IgD-negative memory B cell (primary cell): Measurements from ENCODE around the gene TEX2. TPM values are rescaled to one million over a fixed set of nuclear protein-coding genes. Genes with fewer than 3 reads are reported as not detected.
"Not testable (repeated sequence)": the region's sequence is repeated elsewhere in the genome, so short reads cannot be mapped to it uniquely, and the experiment has no call there.

Source experiments
- H3K27ac Mint-ChIP-seq, 3 donors: one replicate each; pipeline ENCODE4 v1.8.0; 2020 to 2022; ENCODE audit warnings: mild to moderate bottlenecking in 3 of 3, mixed read lengths in 3 of 3, moderate library complexity in 1 of 3
- H3K27me3 Mint-ChIP-seq: one replicate; pipeline ENCODE4 v1.8.0; 2021; ENCODE audit warnings: mixed read lengths
- H3K36me3 Mint-ChIP-seq: one replicate; pipeline ENCODE4 v1.8.0; 2020; ENCODE audit warnings: mild to moderate bottlenecking, mixed read lengths
- H3K4me1 Mint-ChIP-seq, 3 donors: one replicate each; pipeline ENCODE4 v1.8.0; 2020 to 2022; ENCODE audit warnings: mixed read lengths in 3 of 3, mild to moderate bottlenecking in 1 of 3
- H3K4me3 Mint-ChIP-seq, 4 donors: one replicate each; pipeline ENCODE4 v1.8.0; 2020 to 2022; ENCODE audit warnings: mild to moderate bottlenecking in 4 of 4, mixed read lengths in 4 of 4, moderate library complexity in 3 of 4
- H3K9me3 Mint-ChIP-seq, 3 donors: one replicate each; pipeline ENCODE4 v1.8.0; 2020 to 2021; ENCODE audit warnings: mixed read lengths in 3 of 3, mild to moderate bottlenecking in 1 of 3
- polyA plus RNA-seq: library from polyadenylated mRNA; unstranded; fragments of 300-500 nt; fragmentation: Illumina TruSeq; gene quantifications from one replicate; pipeline ENCODE4 v1.2.3, GENCODE V29; 2021

TEX2 gene
- polyA plus RNA-seq, 1 donor from 2014 or later = 2.8 TPM

GRCh38 chr17:64133546-64134215, 129.4 kb downstream of the TEX2 start:
- H3K27me3 Mint-ChIP-seq = no peaks in the 10 kb centered on the region
- peak overlapping the region in 1 of 4 donors; percentile 30 for H3K4me3 Mint-ChIP-seq
- peaks cover 2% of the 10 kb centered on the region for H3K36me3 Mint-ChIP-seq
- H3K9me3 Mint-ChIP-seq = no peaks in the 10 kb centered on the region
- peaks cover 8 to 20% (median 11%) of the 10 kb centered on the region in 3 donors for H3K4me1 Mint-ChIP-seq
- H3K27ac Mint-ChIP-seq = no peak overlapping the region

- H3K4me1 Mint-ChIP-seq = peaks cover 8 to 22% (median 11%) of the 10 kb centered on the region in 3 donors
- peak overlapping the region in 1 of 3 donors; percentile 73 for H3K27ac Mint-ChIP-seq
- no peaks in the 10 kb centered on the region for H3K27me3 Mint-ChIP-seq
- H3K36me3 Mint-ChIP-seq = peaks cover 2% of the 10 kb centered on the region
- no peaks in the 10 kb centered on the region for H3K9me3 Mint-ChIP-seq
- peak overlapping the region in 3 of 4 donors; percentile 9 to 85 (median 34) for H3K4me3 Mint-ChIP-seq
Observed at GRCh38 chr17:64131606-64132270, 131.3 kb downstream of the TEX2 start.

GRCh38 chr17:64130559-64131001, 132.5 kb downstream of the TEX2 start:
- Mint-ChIP-seq H3K36me3 (peaks cover 6% of the 10 kb centered on the region), H3K27ac (peak overlapping the region; percentile 83 to 97 (median 92)), H3K4me3 (peak overlapping the region; percentile 81 to 90 (median 88)), H3K9me3 (no peaks in the 10 kb centered on the region), H3K4me1 (peaks cover 8 to 26% (median 11%) of the 10 kb centered on the region in 3 donors), H3K27me3 (no peaks in the 10 kb centered on the region)

DNA sequence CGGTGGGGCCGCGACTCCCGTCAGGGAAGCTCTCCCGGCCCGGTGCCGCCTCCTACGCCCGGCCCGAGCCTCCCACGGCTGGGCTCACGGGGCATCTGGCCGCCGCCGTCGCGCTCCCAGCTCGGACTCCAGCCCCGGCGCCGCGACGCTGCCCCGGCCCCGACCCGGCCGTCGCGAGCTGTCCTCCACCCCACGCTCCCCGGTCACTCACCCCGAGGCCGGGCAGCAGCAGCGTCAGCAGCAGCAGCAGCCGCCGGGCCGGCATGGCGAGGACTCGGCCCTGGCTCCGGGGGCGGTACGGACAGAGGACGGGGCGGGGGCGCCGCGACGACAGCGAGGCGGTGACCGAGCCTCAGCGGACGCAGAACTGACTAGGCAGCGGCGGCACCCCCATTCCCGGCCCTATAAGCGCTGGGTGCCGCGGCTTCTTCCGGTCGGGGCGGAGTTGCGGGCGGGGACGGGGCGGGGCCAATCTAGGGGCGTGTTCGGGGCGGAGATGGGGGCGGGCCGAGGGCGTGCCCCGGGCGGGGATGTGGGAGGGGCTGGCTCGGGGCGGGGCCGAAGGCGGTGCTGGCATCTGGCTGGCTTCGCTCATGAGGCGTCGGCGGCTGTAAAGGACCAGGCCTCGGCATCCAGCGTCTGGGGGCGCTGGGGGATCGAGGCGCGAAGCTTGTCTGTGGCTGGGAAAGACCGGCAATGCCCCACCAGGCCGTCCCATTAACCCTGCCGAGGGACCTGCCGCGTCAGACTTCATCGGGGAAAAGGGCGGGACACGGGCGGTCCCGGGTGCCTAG, 133.1 kb downstream of the TEX2 start, which contains the start of gene ERN1:
TSS of gene ERN1 (minus strand) at position 380 of the 794 bp plus-strand sequence. CDS start at position 265, 115 bp downstream.
- Mint-ChIP-seq H3K9me3 (no peaks in the 10 kb centered on the region), H3K27ac (peak within 1 kb of the TSS; percentile 92 to 97 (median 94)), H3K36me3 (peaks cover 6% of the 10 kb centered on the region), H3K27me3 (no peaks in the 10 kb centered on the region), H3K4me1 (peaks cover 8 to 26% (median 11%) of the 10 kb centered on the region in 3 donors), H3K4me3 (peak within 1 kb of the TSS; percentile 83 to 99 (median 90))

DNA sequence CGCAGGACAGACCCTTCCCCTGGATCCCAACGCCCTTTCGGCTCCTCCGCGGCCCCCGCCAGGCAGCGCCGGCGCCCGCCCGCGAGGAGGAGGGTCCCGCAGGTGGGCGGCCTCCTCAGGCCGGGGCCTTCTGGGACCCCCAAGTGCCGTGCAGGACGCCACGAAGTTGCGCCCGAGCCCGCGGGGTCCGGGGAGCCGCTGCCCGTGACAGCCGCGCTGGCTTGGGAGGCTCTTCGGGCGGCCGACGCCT, 133.6 kb downstream of the TEX2 start:
- no peak overlapping the region for H3K27ac Mint-ChIP-seq
- H3K9me3 Mint-ChIP-seq = no peaks in the 10 kb centered on the region
- peak overlapping the region; percentile 83 to 99 (median 86) for H3K4me3 Mint-ChIP-seq
- H3K4me1 Mint-ChIP-seq = peaks cover 8 to 26% (median 11%) of the 10 kb centered on the region in 3 donors
- H3K27me3 Mint-ChIP-seq = no peaks in the 10 kb centered on the region
- H3K36me3 Mint-ChIP-seq = peaks cover 9% of the 10 kb centered on the region

DNA sequence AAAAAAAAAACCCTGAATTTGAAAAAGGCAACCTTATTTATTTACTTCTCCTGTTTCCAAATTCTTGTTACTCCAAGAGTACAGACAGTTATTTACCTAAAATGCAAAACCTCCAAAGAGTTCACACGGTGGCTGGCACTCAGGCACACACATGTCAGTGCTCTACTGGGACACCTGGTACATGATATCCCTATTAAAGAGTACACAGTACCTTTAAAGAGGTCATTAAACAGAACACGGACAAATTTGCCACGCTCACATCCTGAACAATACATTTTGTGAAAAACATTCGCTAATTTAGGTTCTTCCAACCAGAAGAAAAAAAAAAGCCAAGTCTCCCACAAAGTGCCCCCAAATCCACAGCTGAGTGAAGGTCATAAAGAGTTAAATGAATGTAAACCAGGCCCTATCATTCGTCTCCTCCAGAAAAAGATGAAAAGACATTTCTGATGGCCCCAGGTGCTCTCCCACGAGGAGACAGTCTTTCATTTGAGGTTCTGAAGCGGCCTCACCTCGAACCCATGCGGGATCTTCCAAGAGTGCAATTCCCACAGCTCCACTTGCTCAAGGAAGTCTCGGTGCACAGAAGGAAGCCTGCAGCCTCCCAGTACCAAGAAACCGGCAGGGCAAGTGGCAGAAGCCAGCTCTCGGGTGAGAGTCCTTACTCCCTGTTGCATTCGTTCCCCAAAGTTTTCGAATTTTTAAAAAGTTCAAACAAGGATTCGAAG, 134.1 kb downstream of the TEX2 start:
- Mint-ChIP-seq H3K4me3 (peak overlapping the region; percentile 83 to 99 (median 86)), H3K4me1 (peaks cover 8 to 26% (median 11%) of the 10 kb centered on the region in 3 donors), H3K36me3 (peaks cover 9% of the 10 kb centered on the region), H3K9me3 (no peaks in the 10 kb centered on the region), H3K27me3 (no peaks in the 10 kb centered on the region), H3K27ac (peak overlapping the region; percentile 33 to 94 (median 71))

- no peaks in the 10 kb centered on the region for H3K9me3 Mint-ChIP-seq
- no peaks in the 10 kb centered on the region for H3K27me3 Mint-ChIP-seq
- peaks cover 9% of the 10 kb centered on the region for H3K36me3 Mint-ChIP-seq
- H3K4me3 Mint-ChIP-seq = peak overlapping the region in 1 of 4 donors; percentile 79
- H3K4me1 Mint-ChIP-seq = peaks cover 8 to 25% (median 11%) of the 10 kb centered on the region in 3 donors
- H3K27ac Mint-ChIP-seq = no peak overlapping the region
Observed at GRCh38 chr17:64126918-64127317, 136.1 kb downstream of the TEX2 start.

- peaks cover 9% of the 10 kb centered on the region for H3K36me3 Mint-ChIP-seq
- no peaks in the 10 kb centered on the region for H3K27me3 Mint-ChIP-seq
- H3K4me3 Mint-ChIP-seq = peak overlapping the region in 2 of 4 donors; percentile 56 to 79
- H3K4me1 Mint-ChIP-seq = peaks cover 12 to 22% (median 16%) of the 10 kb centered on the region in 3 donors
- no peak overlapping the region for H3K27ac Mint-ChIP-seq
- no peaks in the 10 kb centered on the region for H3K9me3 Mint-ChIP-seq
Observed at GRCh38 chr17:64125937-64126336, 137.1 kb downstream of the TEX2 start.

- H3K27ac Mint-ChIP-seq = no peak overlapping the region
- peaks cover 9% of the 10 kb centered on the region for H3K36me3 Mint-ChIP-seq
- H3K27me3 Mint-ChIP-seq = no peaks in the 10 kb centered on the region
- no peaks in the 10 kb centered on the region for H3K9me3 Mint-ChIP-seq
- peak overlapping the region in 1 of 4 donors; percentile 44 for H3K4me3 Mint-ChIP-seq
- H3K4me1 Mint-ChIP-seq = peaks cover 16 to 23% (median 16%) of the 10 kb centered on the region in 3 donors
Observed at GRCh38 chr17:64124609-64125008, 138.5 kb downstream of the TEX2 start.

- Mint-ChIP-seq H3K9me3 (no peaks in the 10 kb centered on the region), H3K27me3 (no peaks in the 10 kb centered on the region), H3K4me3 (peak overlapping the region in 1 of 4 donors; percentile 49), H3K4me1 (peaks cover 10 to 15% (median 13%) of the 10 kb centered on the region in 3 donors), H3K36me3 (peaks cover 9% of the 10 kb centered on the region), H3K27ac (peak overlapping the region in 1 of 3 donors; percentile 39)
Observed at GRCh38 chr17:64123114-64123513, 139.9 kb downstream of the TEX2 start.

DNA sequence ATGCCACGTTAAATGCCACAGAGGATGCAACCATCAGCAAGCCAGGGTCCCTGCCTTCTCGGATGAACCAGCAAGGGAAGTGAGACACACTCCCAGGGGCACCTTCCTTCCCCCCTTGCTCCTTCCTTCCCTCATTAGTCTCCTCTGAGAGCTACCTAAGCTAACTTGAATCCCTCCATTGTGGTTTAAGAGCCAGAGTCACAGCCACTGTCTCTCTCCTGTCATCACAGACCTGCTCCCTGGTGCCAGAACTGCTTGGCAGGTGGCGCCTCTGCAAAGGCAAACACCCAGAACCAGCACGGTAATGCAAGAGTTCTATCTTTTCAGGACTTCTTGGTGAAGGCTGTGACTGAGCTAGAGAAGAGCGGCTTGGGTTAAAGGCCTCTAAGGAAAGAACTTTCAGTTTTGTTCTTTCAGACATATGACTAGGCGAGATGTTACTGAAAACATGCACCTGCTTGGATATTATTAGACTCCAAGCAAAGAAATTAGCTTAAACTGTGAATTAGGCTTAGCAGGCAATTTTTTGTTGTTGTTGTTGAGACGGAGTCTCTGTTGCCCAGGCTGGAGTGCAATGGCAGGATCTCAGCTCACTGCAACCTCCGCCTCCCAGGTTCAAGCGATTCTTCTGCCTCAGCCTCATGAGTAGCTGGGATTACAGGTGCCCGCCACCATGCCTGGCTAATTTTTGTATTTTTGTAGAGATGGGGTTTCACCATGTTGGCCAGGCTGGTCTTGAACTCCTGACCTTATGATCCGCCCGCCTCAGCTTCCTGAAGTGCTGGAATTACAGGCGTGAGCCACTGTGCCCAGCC, 141.9 kb downstream of the TEX2 start:
- H3K27me3 Mint-ChIP-seq, H3K36me3 Mint-ChIP-seq, H3K9me3 Mint-ChIP-seq: not testable (repeated sequence)
- Mint-ChIP-seq H3K4me3 (peak overlapping the region in 1 of 4 donors; percentile 71), H3K27ac (peak overlapping the region in 2 of 3 donors; percentile 50 to 79), H3K4me1 (peaks cover 10 to 13% (median 13%) of the 10 kb centered on the region in 3 donors)

GRCh38 chr17:64120159-64120810, 142.8 kb downstream of the TEX2 start:
- peaks cover 8% of the 10 kb centered on the region for H3K36me3 Mint-ChIP-seq
- H3K27me3 Mint-ChIP-seq = no peaks in the 10 kb centered on the region
- H3K4me1 Mint-ChIP-seq = peaks cover 10 to 16% (median 16%) of the 10 kb centered on the region in 3 donors
- H3K27ac Mint-ChIP-seq = no peak overlapping the region
- H3K9me3 Mint-ChIP-seq = no peaks in the 10 kb centered on the region
- no peak overlapping the region for H3K4me3 Mint-ChIP-seq
